LHCN-M2 (cell line): ENCODE results near the gene LRRC63. TPM values are rescaled to one million over a fixed set of nuclear protein-coding genes. Genes with fewer than 3 reads are reported as not detected.
"Not testable (repeated sequence)": the region's sequence is repeated elsewhere in the genome, so short reads cannot be mapped to it uniquely, and the experiment has no call there.

Experiments used
- DNase-seq: peaks from one replicate; pipeline ENCODE4 v3.0.0-alpha.2; 2012; ENCODE audit warnings: low read depth
- polyA plus RNA-seq: library from polyadenylated mRNA; unstranded; fragments of >200 nt; gene quantifications from one replicate; pipeline ENCODE4 v1.2.1, GENCODE V29; 2012; ENCODE audit warnings: missing spikeins
- total RNA-seq: library from RNA; depleted of rRNA; stranded (reverse); fragments of >200 nt; gene quantifications from 2 replicates; pipeline ENCODE4 v1.2.3, GENCODE V29; 2014; rRNA removed

The LRRC63 gene, protein sequence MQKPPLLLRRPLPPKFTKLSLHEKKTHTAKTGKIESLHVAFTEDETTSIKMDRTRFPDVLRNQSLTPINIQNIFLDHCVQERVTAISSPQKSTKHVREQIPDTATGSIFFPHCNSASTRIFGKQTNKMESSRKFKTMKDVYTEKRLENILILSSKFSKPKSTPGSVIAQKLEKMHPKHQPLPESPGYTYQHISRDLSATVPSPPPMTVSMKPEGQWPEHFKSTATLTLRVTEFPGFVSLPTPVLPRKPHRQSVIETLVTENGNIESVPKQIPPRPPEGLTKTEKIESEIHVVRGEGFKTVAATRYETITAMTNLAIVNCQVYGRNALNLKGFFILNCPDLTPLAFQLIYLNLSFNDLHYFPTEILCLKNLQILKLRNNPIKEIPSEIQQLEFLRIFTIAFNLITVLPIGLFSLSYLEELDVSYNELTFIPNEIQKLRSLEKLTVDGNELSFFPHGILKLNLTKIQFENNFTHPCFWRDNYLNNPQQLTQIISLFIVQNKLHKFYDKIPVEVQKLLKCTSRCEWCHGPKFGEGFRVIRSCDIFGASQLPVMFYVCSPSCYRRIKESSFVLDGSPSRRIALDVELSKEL
- total RNA-seq, result not detected in 2 replicates
- polyA plus RNA-seq, result not detected

- no peak for DNase-seq
Measured at GRCh38 chr13:46211483-46212351, at the start of gene LRRC63. Gene LRRC63 (plus strand): TSS chr13:46211928. CDS start chr13:46213035, 1,107 bp downstream.

DNA sequence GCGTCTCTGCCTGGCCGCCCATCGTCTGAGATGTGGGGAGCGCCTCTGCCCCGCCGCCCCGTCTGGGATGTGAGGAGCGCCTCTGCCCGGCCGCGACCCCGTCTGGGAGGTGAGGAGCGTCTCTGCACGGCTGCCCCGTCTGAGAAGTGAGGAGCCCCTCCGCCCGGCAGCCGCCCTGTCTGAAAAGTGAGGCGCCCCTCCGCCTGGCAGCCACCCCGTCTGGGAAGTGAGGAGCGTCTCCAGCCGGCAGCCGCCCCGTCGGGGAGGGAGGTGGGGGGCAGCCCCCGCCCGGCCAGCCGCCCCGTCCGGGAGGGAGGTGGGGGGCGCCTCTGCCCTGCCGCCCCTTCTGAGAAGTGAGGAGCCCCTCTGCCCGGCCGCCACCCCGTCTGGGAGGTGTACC lies 49.0 kb upstream of the LRRC63 start:
- not testable (repeated sequence) for DNase-seq

DNA sequence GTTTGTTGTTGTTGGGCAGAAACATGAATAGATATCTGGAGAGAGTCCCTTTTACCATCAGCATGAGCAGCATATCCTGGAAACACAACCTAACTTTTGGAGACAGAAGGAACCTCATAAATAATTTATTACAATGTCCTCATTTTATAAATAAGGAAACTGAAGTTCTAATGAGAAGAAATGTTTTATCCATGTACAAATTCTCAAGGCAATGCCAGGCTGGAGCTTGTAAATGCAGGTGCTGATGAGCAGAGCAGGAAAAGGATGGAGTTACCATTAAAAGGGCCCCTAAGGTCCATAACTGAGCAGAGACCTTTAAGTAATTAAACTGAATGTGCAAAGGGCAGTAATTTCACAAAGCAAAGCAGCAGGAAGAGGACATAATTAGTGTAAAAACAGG lies 47.1 kb upstream of the LRRC63 start:
- no peak for DNase-seq

- DNase-seq, result no peak
Measured at GRCh38 chr13:46165485-46166223, 46.1 kb upstream of the LRRC63 start.

GRCh38 chr13:46166224-46166584 lies 45.5 kb upstream of the LRRC63 start:
- no peak for DNase-seq

DNA sequence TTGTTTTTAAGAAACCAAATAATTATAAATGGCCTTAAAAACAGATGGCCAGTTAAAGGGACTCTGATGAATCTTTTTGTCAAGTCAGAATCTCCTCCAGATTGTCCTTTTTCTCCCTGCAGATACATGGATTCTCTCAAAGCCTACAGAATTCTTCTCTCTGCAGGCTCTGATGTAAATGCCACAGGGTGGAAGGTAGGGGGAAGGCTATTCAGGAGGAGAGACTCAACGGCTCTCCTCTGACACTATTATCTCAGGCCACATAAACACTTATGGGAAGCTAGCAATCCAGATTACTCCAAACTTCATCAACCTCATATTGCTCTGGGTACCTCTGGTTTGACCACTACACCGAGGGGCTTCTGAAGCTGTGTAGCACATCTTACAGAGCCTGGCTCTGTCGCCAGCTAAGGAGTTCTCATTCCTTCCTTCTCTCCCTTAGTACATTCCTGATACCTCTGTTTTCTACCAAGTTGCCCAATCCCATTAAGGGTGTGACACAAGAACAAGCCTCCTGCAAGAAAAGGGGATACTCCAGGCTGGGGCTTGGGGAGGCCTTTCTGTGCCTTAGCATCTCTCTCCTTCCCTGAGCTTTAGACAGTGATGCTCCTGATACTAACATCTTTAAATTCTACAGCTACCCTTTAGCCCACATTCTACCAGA lies 44.6 kb upstream of the LRRC63 start:
- no peak for DNase-seq

DNA sequence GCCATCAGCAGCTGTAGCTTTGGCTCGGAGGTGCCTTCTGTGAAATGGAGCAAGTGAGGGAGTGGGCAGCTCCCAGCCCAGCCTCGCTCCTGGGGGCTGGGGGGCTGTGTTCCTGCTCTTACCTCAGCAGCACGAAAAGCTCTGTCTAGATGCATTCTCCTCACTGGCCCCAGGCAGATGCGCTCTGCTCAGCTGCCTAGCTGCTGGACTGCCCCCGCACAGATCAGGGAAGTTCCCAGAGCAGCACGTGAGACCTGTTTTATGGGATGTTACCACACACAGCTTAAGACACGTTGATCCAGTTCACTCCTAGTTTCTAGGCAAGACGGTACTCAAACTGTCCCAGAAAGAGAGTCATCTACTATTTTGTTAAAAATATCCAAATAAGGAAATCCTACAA lies 43.4 kb upstream of the LRRC63 start:
- DNase-seq, result no peak

DNA sequence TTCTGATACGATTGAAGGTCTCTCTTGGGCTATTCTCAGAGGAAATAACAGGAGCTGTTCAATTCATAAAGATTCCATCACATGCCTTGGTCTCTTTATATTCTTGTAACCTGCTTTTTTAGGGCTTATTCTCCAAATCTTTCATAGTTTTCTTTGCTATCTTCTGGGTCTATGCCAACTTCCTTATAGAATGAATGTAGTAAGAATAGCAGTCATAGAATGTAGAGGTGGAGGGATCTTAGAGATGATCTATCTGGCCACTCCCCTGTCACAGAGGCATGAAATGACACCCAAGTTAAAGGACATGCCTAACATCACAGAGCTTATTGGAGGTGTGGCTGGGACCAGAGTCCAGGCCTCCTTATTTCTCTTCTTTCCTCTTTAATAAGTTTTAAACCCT lies 42.9 kb upstream of the LRRC63 start:
- DNase-seq, result no peak

DNA sequence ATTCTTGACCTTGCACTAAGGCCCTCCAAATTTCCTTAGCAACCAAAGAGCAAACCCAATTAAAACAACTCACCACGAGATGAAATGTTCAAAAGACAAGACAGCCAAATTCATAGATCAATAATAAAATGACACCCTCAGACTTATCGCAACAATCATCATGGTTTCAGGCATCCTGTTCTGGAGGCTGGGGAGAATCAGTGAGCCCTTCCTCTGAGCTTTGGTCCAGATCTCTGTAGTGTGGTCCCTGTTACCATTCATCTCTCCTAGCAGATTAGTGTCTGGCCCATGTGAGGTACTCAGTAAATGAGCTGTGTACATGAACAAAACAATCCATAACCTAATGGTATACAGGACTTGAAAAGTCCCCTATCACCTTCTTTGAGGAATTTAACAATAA lies 42.0 kb upstream of the LRRC63 start:
- no peak for DNase-seq

GRCh38 chr13:46170268-46170667 lies 41.5 kb upstream of the LRRC63 start:
- DNase-seq, result no peak

GRCh38 chr13:46170687-46171086 lies 41.0 kb upstream of the LRRC63 start:
- no peak for DNase-seq

- no peak for DNase-seq
Measured at GRCh38 chr13:46171217-46171616, 40.5 kb upstream of the LRRC63 start.

DNA sequence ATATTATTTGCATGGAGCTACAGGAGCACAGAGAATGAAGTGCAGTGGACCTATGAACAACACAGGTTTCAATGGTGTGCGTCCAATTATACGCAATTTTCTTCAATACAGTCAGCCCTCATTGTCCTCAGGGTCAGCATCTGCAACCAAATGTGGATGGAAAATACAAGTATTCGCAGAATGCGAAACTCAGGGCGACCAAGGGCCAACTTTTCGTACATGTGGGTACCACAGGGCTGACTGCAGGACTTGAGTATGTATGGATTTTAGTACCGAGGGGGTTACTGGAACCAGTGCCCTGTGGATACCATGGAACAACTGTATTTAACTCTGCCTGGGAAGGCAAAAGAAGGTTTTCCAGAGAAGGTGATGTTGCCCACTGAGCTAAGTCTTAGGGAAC lies 40.0 kb upstream of the LRRC63 start:
- no peak for DNase-seq

DNA sequence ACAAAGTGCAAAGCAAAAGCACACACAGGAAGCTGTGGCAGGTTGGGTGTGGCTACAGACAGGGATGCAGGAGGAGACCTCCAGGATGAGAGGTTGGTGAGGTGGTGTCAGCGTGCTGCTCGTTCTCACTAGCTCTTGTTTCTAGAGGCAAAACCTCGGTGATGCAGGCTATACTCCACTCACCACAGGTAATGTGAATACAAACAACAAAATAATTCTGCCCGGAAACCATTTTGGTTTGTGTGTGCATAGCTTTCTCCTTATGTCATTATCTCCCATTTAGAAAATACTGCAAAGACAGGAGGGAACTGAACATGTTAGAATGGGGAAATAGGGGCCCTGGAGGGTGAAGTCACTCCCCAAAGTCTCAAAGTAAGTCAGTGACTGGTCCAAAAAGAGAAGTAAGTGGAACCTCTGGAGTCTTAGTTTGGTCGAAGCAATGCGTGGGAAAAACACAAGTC lies 39.2 kb upstream of the LRRC63 start:
- DNase-seq, result no peak

- no peak for DNase-seq
Measured at GRCh38 chr13:46173656-46174055, 38.1 kb upstream of the LRRC63 start.

GRCh38 chr13:46176756-46177155 lies 35.0 kb upstream of the LRRC63 start:
- DNase-seq, result no peak

DNA sequence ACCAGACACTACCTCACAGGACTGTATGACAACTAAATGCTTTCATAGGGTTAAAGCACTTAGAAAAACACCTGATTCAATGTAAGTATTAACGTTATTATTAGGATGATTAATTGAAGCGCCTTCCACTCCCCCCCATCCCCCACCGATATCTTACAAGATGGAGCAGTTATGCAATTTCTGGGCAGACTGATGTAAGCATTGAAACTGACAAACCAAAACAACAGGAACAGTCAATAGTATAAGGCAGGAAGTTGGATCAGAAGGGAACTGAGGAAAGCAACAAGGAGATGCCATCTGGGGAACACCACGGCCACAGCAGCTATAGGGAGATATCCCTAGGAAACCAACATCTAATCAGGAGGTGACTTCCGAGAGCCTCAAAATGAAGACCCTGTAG lies 33.6 kb upstream of the LRRC63 start:
- DNase-seq, result no peak

DNA sequence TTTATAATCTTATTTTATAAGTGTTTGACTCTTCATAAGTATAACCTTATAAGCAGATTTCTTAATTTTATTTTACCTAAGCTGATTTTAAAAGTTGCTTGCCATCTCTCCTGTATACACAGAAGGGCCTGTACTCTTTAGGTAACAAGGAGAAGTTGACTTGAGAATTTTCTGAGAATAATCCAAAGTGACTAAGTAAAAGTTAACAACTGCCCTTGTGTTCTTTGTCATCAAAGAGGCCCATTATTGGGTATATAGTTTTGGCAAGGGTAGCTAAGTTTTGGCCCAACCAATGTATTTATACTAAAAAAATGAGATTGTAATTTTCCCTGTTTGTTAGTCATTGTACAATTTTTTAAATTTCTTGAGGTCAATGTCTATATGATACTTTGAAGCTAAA lies 32.9 kb upstream of the LRRC63 start:
- no peak for DNase-seq

DNA sequence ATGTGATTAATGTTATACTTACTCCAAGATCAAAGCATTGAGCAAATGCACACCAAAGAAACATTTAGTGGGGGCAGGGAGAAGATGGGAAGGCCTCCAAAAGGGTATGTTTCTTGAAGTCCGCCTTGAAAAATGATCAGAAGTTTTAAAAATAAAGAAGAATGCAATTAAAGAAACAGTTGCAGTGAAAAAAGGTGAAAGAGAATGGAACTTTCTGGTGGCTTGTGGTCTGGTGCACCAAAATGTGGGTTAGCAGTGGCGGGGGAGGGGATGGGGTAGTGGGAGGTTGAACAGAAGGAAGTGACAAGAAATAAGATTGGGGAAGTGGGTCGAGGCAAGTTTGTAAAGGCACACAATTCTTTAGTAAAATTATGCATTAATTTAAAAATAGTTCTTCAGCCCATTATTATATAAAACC lies 32.2 kb upstream of the LRRC63 start:
- no peak for DNase-seq

DNA sequence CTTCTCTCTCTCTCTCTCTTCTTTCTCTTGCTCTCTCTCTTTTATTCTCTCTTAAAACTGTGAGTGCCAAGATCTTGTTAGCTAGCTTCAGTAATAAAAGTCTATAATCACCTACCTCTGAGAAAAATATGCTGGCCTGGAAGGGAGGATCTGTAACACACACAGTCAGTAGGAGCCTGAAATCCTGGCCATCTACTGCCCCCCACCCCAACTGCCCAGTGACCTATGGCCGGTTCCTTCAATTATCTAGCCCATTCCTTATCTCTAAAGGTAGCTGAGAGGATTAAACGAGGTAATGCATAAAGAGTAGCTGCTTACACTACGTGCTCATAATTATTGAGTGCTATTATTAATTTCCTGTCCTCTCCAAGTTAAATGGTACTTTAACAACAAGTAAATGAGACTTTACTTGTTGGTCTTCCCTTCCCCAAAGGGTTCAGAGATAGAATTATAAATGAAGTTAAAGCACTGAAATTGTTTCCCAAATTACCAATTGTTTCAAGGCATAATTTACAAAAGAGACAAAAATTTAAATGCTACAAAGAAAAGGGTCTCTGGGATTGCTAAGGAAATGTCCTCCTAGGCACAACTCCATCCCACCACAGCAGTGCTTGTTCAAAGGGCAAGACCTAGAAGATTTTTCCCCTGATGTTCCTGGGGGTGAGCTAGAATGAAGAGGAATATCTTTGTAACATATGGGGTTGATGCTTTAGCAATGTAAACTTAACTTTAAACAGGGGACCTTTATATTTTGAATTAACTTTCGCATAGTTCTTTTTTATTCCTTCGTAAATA lies 31.6 kb upstream of the LRRC63 start:
- no peak for DNase-seq
